Retinal pigment epithelial cell (primary cell): ENCODE results near the gene TMED5.
"Not testable (repeated sequence)": the region's sequence is repeated elsewhere in the genome, so short reads cannot be mapped to it uniquely, and the experiment has no call there.

Source experiments
- DNase-seq: peaks from one replicate; pipeline ENCODE4 v3.0.0-alpha.2; 2010; ENCODE audit warnings: low read depth
- H3K4me3 ChIP-seq: 2 replicates; pipeline ENCODE4 v1.5.1; 2011; ENCODE audit warnings: mild to moderate bottlenecking, low read length, control low read depth, moderate library complexity
- CTCF ChIP-seq: conservative IDR thresholded peaks from 2 replicates; pipeline ENCODE4 v1.5.1; 2011; ENCODE audit warnings: low read depth, low read length, control low read depth, inconsistent platforms

Gene TMED5

GRCh38 chr1:93179886-93180722, at the start of gene TMED5:
Gene TMED5 (minus strand): TSS chr1:93180413. CDS start chr1:93180242, 171 bp downstream.
- peak; percentile 26 for TF ChIP-seq CTCF
- H3K4me3 ChIP-seq: peak within 1 kb of the TSS; percentile 90
- peak; percentile 90 for DNase-seq

- no peak for DNase-seq
- no peak for TF ChIP-seq CTCF
- H3K4me3 ChIP-seq: no peak overlapping the region
Observed at GRCh38 chr1:93223023-93223675, 42.9 kb upstream of the TMED5 start.

DNA sequence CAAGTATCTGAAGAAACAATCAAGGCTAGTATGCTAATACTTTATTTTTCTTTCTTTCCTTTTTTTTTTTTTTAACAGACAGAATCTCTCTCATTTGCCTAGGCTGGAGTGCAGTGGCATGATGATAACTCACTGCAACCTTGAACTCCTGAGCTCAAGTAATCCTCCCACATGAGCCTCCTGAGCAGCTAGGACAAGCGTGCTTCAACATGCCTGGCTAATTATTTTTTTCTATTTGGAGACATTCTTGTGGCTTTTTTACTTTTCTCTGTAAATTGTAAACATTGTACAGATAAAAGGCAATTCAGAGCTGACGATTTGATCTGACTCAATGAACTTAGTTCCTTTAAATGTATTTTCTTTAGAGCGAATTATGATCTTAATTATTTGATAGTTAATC, 41.7 kb upstream of the TMED5 start:
- DNase-seq: no peak
- no peak overlapping the region for H3K4me3 ChIP-seq
- no peak for TF ChIP-seq CTCF

DNA sequence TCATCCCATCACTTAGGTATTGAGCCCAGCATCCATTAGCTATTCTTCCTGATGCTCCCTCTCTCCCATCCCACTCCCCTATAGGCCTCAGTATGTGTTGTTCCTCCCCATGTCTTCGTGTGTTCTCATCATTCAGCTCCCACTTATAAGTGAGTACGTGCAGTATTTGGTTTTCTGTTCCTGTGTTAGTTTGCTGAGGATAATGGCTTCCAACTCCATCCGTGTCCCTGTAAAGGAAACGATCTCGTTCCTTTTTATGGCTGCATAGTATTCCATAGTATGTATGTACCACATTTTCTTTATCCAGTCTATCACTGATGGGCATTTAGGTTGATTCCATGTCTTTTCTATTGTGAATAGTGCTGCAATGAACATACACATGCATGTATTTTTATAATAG, 40.5 kb upstream of the TMED5 start:
- H3K4me3 ChIP-seq, DNase-seq: not testable (repeated sequence)

- no peak for DNase-seq
- no peak for TF ChIP-seq CTCF
- no peak overlapping the region for H3K4me3 ChIP-seq
Observed at GRCh38 chr1:93219443-93219842, 39.2 kb upstream of the TMED5 start.

DNA sequence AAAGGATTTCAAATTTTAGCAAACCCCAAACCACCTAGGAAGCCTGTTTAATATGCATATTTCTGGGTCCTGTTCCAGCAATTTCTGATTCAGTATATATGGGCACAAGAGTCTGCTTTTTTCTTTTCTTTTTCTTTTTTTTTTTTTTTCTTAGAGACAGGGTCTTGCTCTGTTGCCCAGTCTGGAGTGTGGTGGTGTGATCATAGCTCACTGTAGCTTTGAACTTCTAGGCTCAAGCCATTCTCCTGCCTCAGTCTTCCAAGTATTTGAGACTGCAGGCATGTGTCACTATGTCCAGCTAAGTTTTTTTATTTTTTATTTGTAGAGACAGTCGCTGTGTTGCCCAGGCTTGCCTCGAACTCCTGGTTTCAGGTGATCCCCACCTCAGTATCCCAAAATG, 35.1 kb upstream of the TMED5 start:
- DNase-seq: no peak
- TF ChIP-seq CTCF: no peak
- H3K4me3 ChIP-seq: no peak overlapping the region

DNA sequence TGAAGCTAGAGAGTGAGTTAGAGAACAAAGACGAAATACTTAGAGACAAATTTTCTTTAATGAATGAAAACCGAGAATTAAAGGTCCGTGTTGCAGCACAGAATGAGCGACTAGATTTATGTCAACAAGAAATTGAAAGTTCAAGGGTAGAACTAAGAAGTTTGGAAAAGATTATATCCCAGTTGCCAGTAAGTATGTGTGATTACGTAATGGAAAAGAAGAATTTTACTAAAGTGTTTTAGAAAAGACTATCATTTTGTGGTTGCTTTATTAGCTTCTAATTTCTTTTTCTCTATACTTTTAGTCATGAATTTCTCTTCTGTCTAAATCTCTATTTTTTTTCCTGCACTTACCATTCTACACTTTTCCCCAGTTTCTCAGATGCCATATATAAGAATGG, 27.0 kb upstream of the TMED5 start:
- H3K4me3 ChIP-seq: no peak overlapping the region
- DNase-seq: no peak
- TF ChIP-seq CTCF: no peak
